Right renal pelvis (tissue), 4 donors: ENCODE measurements around the gene SAMM50. TPM values are rescaled to one million over a fixed set of nuclear protein-coding genes. Genes with fewer than 3 reads are reported as not detected.

Experiments used
- DNase-seq, 4 donors: peaks; one replicate each; pipeline ENCODE4 v3.0.0-alpha.2; 2013; ENCODE audit warnings: low read depth in 4 of 4, low spot score in 3 of 4, missing footprints in 1 of 4
- polyA plus RNA-seq, 4 donors: library from polyadenylated mRNA; unstranded; fragments of 120-200 nt; gene quantifications; one replicate each; pipeline ENCODE4 v1.2.1, GENCODE V29; 2013; ENCODE audit not compliant: insufficient read length in 4 of 4

SAMM50 gene
- polyA plus RNA-seq, 4 donors: 63.6 to 67.0 (median 65.7) TPM

GRCh38 chr22:43976861-43977795, 21.9 kb downstream of the SAMM50 start:
- DNase-seq: no peak

- DNase-seq: no peak
These were observed 23.3 kb downstream of the SAMM50 start for GRCh38 chr22:43978558-43978957.

- DNase-seq: no peak
These were observed 25.3 kb downstream of the SAMM50 start for GRCh38 chr22:43980579-43980978.

- DNase-seq: no peak
These were observed 25.8 kb downstream of the SAMM50 start for GRCh38 chr22:43980996-43981395.

- DNase-seq: no peak
These were observed 28.6 kb downstream of the SAMM50 start for GRCh38 chr22:43983808-43984207.

GRCh38 chr22:43985532-43985931, 30.3 kb downstream of the SAMM50 start:
- DNase-seq: no peak

GRCh38 chr22:43988116-43988820, 33.0 kb downstream of the SAMM50 start:
- no peak for DNase-seq

- DNase-seq: no peak
These were observed 33.7 kb downstream of the SAMM50 start for GRCh38 chr22:43988960-43989359.

- no peak for DNase-seq
These were observed 34.8 kb downstream of the SAMM50 start for GRCh38 chr22:43990044-43990443.

GRCh38 chr22:43991316-43992020, 36.2 kb downstream of the SAMM50 start:
- DNase-seq: no peak

- no peak for DNase-seq
These were observed 37.1 kb downstream of the SAMM50 start for GRCh38 chr22:43992331-43992821.

GRCh38 chr22:43993072-43993760, 38.0 kb downstream of the SAMM50 start:
- DNase-seq: peak in 3 of 4 donors; percentile 20 to 29 (median 27)

GRCh38 chr22:43994006-43994405, 38.8 kb downstream of the SAMM50 start:
- no peak for DNase-seq

GRCh38 chr22:43994416-43994815, 39.2 kb downstream of the SAMM50 start:
- no peak for DNase-seq

GRCh38 chr22:43995057-43995685, 39.9 kb downstream of the SAMM50 start:
- DNase-seq: no peak

GRCh38 chr22:43995798-43996169, 40.5 kb downstream of the SAMM50 start:
- DNase-seq: no peak

GRCh38 chr22:43996170-43996980, 41.1 kb downstream of the SAMM50 start:
- peak in 1 of 4 donors; percentile 22 for DNase-seq

GRCh38 chr22:43996981-43997265, 41.7 kb downstream of the SAMM50 start:
- no peak for DNase-seq

GRCh38 chr22:43998679-43999264, 43.5 kb downstream of the SAMM50 start:
- DNase-seq: no peak
